Glutamatergic neuron (in vitro differentiated cells): Measurements from ENCODE around the gene SAMD4A. TPM values are rescaled to one million over a fixed set of nuclear protein-coding genes. Genes with fewer than 3 reads are reported as not detected.

Experiments
- DNase-seq: peaks from one replicate; pipeline ENCODE4 v3.0.0; 2022
- H3K27ac Mint-ChIP-seq: one replicate; pipeline ENCODE4 v1.8.0; 2020; ENCODE audit warnings: mild to moderate bottlenecking, mixed read lengths, inconsistent platforms; ENCODE audit not compliant: unreplicated experiment
- H3K27me3 Mint-ChIP-seq: one replicate; pipeline ENCODE4 v1.8.0; 2020; ENCODE audit warnings: mild to moderate bottlenecking, moderate library complexity, mixed read lengths, inconsistent platforms; ENCODE audit not compliant: unreplicated experiment
- H3K36me3 Mint-ChIP-seq: one replicate; pipeline ENCODE4 v1.8.0; 2020; ENCODE audit warnings: mild to moderate bottlenecking, mixed read lengths, inconsistent platforms; ENCODE audit not compliant: unreplicated experiment
- H3K4me1 Mint-ChIP-seq: one replicate; pipeline ENCODE4 v1.8.0; 2020; ENCODE audit warnings: mild to moderate bottlenecking, low read depth, mixed read lengths, inconsistent platforms; ENCODE audit not compliant: unreplicated experiment
- H3K4me3 Mint-ChIP-seq: one replicate; pipeline ENCODE4 v1.8.0; 2020; ENCODE audit warnings: mild to moderate bottlenecking, mixed read lengths, inconsistent platforms; ENCODE audit not compliant: unreplicated experiment
- H3K9me3 Mint-ChIP-seq: one replicate; pipeline ENCODE4 v1.8.0; 2020; ENCODE audit warnings: mild to moderate bottlenecking, moderate library complexity, mixed read lengths, inconsistent platforms; ENCODE audit not compliant: unreplicated experiment
- total RNA-seq: library from RNA; stranded (reverse); fragmentation: NEBNext Ultra II Directional; extraction: Animal tissue kit (Norgen Biotek cat#: 25700); gene quantifications from one replicate; pipeline ENCODE4 v1.2.1, GENCODE V29; 2021; ENCODE audit not compliant: unreplicated experiment
- TF ChIP-seq, protein P1 (sequence below): fragments of 200-600 bp; sonication (generic); IDR thresholded peaks from one replicate; pipeline ENCODE4 v1.5.0; 2021; ENCODE audit not compliant: partially characterized antibody, unreplicated experiment

The SAMD4A gene
- total RNA-seq, 1 donor from 2014 or later: 0.56 TPM

DNA sequence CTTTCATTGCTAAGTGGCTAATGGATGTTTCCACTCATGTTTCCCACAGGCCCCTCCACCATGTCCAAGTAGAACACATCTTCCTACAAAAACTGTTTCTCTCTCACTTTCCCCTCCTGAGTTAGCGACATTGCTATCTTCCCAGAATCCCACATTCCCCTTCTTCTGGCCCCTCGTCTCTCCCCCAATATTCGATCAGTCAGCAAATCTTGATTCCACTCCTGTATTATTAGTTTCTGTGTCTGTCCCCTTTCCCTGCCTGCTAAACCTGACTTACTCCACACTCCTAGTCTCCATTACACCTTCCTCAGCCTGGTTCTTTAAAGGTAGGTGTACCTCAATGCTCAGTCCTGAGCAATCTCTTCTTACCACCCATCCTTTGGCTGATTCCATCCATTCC, 19.3 kb upstream of the SAMD4A start:
- DNase-seq: no peak
- Mint-ChIP-seq H3K4me3 (no peak overlapping the region), H3K27me3 (no peaks in the 10 kb centered on the region), H3K36me3 (no peaks in the 10 kb centered on the region), H3K9me3 (no peaks in the 10 kb centered on the region), H3K4me1 (no peaks in the 10 kb centered on the region), H3K27ac (no peak overlapping the region)
- TF ChIP-seq, protein P1, sequence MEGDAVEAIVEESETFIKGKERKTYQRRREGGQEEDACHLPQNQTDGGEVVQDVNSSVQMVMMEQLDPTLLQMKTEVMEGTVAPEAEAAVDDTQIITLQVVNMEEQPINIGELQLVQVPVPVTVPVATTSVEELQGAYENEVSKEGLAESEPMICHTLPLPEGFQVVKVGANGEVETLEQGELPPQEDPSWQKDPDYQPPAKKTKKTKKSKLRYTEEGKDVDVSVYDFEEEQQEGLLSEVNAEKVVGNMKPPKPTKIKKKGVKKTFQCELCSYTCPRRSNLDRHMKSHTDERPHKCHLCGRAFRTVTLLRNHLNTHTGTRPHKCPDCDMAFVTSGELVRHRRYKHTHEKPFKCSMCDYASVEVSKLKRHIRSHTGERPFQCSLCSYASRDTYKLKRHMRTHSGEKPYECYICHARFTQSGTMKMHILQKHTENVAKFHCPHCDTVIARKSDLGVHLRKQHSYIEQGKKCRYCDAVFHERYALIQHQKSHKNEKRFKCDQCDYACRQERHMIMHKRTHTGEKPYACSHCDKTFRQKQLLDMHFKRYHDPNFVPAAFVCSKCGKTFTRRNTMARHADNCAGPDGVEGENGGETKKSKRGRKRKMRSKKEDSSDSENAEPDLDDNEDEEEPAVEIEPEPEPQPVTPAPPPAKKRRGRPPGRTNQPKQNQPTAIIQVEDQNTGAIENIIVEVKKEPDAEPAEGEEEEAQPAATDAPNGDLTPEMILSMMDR: no peak

DNA sequence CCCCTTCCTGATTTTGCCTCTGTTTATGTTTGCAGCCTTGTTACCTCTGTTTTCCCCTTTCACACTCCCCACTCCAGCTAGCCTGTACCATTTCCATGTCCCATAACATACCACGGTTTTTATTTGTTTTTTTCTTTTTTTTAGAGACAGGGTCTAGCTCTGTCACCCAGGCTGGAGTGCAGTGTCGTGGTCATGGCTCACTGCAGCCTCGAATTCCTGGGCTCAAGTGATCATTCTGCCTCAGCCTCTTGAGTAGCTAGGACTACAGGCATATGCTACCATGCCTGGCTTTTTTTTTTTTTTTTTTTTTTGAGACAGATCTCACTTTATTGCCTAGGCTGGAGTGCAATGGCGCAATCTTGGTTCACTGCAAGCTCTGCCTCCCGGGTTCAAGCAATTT, 18.4 kb upstream of the SAMD4A start:
- H3K4me1 Mint-ChIP-seq: no peaks in the 10 kb centered on the region
- H3K9me3 Mint-ChIP-seq: no peaks in the 10 kb centered on the region
- TF ChIP-seq, protein P1: no peak
- H3K27ac Mint-ChIP-seq: no peak overlapping the region
- peaks cover 3% of the 10 kb centered on the region for H3K27me3 Mint-ChIP-seq
- no peak for DNase-seq
- H3K4me3 Mint-ChIP-seq: no peak overlapping the region
- no peaks in the 10 kb centered on the region for H3K36me3 Mint-ChIP-seq

DNA sequence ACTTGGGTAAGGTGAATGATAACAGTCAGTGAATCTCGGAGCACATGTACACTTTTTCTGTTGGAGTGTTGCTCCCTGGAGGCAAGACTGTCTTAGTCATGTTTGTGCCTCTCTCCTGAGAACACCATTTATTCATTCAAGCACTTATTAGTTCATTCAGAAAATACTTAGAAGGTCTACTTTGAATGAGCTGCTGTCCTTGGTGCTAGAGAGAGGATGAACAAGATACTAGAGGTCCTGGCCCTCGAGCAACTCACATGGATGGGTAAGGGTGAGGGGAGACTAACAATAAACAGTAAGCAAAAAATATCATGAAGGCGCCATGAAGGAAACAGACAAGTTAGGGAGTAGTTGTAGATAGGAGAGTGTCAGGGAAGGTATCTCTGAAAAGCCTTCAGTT, 17.1 kb upstream of the SAMD4A start:
- TF ChIP-seq, protein P1: no peak
- no peak overlapping the region for H3K27ac Mint-ChIP-seq
- no peak overlapping the region for H3K4me3 Mint-ChIP-seq
- no peaks in the 10 kb centered on the region for H3K9me3 Mint-ChIP-seq
- H3K36me3 Mint-ChIP-seq: no peaks in the 10 kb centered on the region
- no peak for DNase-seq
- peaks cover 3% of the 10 kb centered on the region for H3K27me3 Mint-ChIP-seq
- peaks cover 4% of the 10 kb centered on the region for H3K4me1 Mint-ChIP-seq

DNA sequence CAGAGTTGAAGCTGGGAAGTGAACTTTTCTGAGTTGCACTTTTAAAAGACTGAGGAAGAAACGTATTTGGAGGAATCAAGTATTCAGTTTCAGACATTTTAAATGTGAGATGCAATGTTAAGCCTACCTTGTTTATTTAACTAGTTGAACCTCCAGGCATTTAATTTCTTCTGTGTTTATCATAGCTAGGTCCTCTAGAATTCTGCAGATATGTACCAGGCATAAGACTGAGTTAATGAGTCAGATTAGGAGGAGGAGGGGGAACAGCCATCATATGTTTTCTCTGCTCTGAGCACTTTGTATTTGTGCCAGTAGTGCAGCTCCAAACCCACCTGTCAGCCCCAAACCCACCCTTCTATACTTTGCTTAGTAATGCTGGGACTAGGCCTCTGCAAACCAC, 16.4 kb upstream of the SAMD4A start:
- no peak for DNase-seq
- Mint-ChIP-seq H3K27me3 (peaks cover 3% of the 10 kb centered on the region), H3K4me1 (peaks cover 4% of the 10 kb centered on the region), H3K36me3 (no peaks in the 10 kb centered on the region), H3K4me3 (no peak overlapping the region), H3K9me3 (no peaks in the 10 kb centered on the region), H3K27ac (no peak overlapping the region)
- TF ChIP-seq, protein P1: no peak

DNA sequence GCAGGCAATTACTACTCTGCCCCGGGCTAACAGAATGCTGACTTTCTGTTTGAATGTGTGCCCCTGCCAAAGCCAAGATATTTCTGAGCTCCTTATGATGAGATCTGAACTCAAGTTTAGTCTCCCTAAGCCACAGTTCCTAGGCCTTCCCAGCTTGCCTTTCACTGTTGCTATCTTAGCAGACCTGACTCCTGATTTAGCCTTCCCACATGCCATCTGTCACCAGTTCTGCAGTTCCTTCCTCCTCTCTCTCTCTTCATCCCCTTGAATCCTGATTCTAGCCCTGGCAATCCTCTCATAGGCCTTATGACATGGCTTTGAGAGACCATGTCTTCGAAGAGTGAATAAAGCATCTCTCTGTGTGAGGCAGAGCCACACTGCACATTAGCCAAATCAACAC, 12.5 kb upstream of the SAMD4A start:
- TF ChIP-seq, protein P1: no peak
- Mint-ChIP-seq H3K36me3 (no peaks in the 10 kb centered on the region), H3K4me1 (peaks cover 4% of the 10 kb centered on the region), H3K9me3 (no peaks in the 10 kb centered on the region), H3K4me3 (no peak overlapping the region), H3K27ac (no peak overlapping the region), H3K27me3 (peaks cover 3% of the 10 kb centered on the region)
- DNase-seq: no peak
